GM21515 (cell line): ENCODE results near the gene FADS6.

Experiments
- ATAC-seq: cut with Tn5 transposase; IDR thresholded peaks from one replicate; pipeline ENCODE4 v1.9.1; 2021; ENCODE audit not compliant: unreplicated experiment

FADS6 gene

DNA sequence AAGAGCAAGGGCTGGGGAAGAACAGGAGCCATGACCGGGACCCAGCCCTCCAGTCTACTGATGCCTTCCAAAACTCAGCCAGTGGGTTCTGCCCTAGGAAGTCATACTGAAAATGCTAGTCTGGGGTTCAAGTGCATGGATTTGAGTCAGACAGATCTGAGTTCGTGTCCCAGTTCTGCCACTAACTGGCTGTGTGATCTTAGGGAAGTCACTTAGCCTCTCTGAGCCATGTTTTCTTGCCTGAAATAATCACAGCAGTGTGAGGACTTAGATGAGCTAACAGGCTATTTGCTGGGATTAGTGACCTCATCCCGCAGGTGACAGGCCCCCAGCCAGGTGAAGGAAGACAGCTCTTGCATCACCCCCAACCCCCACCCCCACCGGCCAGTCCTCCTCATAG, 38.1 kb downstream of the FADS6 start:
- no peak for ATAC-seq

DNA sequence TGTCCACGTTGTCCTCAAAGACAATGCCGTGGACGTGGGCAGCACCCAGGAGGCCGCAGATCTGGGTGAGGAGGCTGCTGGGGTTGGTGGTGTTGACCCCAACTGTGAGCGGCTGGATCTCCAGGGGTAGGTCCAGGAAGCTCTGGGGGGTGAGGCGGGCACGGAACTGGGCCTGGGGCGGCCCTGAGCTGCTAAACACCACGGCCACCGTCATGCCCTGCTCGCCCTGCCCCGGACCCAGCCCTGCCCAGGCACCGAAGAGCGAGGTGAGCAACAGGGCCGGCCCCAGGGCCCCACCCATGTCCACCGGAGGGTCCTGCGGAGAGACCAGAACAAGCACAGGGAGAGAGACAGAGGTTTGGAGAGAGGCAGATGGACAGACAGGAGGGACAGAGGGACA, 38.6 kb downstream of the FADS6 start:
- no peak for ATAC-seq

DNA sequence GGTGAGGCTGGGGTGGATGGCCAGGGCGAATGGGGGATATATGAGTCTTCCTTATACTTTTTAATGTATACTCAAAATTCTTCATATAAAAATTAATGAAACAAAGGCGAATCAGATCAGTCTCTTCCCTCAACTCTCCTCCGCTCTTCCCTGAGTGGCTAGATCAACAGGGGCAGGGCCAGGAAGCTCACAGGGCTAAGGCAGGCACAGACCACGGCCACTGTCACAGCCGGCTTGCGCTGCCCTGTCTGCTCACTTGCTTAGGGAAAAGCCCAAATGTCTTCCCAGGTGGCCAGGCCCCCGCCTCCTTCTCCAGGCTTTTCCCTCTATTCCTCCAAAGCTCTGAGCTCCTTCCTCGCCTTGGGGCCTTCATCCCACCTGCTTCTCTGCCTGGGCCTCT, 39.8 kb downstream of the FADS6 start:
- ATAC-seq: no peak

DNA sequence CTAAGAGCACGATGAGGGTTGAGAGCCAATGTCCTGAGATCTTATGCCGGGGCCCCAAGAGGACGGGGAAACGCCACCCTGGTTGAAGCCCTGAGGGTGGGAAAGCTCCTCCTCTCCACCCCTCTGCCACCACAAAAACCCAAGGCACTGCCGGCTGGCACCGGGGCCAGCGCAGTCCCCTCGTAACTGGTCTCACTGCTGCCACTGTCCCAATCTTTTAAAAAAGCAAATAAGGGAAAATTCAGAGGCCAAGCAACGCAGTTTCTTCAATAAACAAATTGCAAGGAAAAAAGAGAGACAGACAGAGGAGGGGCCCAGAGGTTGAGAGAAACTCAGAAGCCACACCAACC, 40.4 kb downstream of the FADS6 start:
- ATAC-seq: no peak

DNA sequence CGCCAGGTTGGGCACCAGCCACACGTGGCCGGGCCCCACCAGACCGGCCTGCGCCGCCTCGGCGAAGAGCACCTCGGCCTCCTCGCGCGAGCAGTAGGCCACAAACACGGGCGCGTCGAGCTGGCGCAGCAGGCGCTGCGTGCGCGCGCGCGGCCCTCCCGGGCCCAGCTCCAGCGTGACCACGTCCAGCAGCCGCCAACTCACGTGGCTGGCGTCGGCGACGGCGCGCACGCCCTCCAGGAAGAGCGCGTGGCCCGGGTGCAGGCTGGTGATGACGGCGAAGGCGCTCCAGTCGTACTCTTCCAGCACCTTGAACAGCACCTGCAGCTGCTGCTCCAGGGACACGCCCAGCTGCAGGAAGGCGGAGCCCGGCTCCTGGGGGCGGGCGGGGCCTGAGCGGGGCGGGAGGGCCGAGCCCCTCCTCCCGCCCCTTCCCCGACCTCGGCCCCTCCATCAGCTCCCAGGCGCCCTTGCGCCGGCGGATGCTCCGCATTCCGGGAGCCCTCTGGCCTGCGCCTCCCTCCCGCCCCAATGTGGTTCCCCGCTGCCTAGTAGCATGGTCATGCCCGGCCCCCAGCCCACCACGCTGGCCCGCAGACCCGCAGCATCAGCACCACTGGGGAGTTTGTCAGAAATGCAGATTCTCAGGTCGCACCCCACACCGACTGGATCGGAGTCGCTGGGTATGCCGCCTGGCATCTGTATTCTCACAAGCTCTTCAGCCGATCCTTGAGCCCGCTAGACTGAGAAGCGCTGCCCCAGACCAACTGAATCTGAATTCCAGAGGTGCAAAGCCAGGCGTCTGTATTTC, 41.0 kb downstream of the FADS6 start:
- ATAC-seq: no peak

DNA sequence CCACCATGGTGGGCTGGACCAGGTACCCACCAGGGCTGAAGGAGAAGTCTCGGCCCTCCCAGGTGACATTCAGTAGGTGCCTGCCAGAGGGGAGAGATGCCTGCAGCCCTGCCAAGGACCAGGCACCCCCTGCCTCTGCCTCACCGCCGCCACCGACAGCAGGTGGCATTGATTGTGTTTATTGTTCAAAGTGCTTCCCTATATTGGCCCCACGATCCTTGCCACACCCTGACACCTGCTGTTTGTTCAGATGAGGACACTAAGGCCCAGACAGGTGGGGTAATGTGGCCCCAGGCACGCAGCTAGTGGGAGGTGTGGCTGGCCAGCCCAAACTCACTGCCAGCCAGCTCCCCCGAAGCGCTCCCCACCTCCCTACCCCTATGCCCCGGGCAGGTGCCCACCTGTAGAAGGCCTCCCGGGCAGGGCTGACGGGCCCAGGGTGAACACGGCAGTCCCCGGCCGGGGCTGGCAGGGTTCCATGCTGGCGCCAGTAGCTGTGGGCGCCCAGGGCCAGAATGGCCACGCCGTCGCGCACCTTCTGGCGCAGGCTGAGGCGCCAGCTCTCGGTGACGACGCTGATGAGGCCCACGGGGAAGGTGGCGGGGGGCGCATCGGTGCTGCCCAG, 41.7 kb downstream of the FADS6 start:
- ATAC-seq: no peak

DNA sequence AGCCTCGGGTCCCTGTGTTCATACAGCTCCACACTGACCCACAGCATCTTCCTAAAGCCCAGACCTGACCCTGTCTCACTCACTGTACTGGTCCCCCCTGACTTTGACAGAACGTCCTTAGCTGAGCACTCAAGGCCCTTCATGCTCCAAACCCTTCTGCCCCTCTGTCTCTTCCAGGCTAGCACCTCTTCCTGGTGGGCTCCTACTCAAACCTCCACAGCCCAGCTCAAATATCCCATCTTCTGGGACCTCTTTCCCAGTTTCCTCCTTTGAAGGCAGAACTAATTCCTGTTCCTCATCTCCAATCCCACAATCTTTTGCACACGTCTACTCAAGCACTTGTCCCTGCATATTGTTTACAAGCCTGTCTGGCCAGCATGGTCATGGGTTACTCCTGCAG, 42.5 kb downstream of the FADS6 start:
- no peak for ATAC-seq

DNA sequence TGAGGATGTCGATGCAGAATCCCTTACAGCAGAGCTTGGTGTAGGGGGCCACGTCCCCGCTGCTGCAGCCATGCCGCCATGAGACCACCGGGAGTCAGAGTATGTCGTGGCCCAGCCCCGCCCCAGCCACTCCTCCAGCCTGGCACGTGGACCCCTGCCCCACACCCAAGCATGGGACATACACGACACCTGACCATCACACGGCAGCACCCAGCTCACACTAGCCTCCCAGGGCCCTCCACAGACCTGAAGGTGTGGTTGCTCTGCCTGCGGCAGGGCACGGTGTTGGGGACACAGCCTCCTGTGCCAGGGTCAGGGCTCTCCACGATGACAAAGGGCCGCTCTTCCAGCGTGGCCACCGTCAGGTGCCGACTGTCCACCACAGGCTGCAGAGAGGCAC, 43.1 kb downstream of the FADS6 start:
- ATAC-seq: no peak

DNA sequence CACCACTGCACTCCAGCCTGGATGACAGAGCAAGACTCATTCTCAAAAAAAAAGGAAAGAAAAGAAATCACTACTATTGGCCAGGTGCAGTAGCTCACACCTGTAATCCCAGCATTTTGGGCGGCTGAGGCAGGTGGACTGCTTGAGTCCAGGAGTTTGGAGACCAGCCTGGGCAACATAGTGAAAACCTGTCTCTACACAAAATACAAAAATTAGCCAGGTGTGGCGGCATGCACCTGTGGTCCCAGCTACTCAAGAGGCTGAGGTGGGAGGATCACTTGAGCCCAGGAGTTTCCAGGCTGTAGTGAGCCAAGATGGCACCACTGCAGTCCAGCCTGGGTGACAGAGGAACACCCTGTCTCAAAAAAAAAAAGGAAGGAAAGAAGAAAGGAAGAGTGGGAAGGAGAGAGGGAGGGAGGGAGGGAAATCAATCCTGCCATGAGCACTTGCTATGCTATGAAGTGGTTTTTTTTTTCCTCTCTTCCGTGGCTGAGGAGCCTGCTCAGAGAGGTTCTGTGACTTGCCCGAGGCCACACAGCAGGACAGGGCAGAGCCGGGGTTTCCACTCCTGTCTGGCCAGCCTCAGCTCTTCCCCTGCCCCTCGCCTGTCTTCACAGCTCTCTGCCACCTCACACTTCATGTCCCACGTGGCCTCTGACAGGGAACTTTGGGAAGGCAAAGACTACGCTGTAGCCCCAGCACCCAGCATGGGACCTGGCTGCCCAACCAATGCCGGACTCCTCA, 44.6 kb downstream of the FADS6 start:
- no peak for ATAC-seq

DNA sequence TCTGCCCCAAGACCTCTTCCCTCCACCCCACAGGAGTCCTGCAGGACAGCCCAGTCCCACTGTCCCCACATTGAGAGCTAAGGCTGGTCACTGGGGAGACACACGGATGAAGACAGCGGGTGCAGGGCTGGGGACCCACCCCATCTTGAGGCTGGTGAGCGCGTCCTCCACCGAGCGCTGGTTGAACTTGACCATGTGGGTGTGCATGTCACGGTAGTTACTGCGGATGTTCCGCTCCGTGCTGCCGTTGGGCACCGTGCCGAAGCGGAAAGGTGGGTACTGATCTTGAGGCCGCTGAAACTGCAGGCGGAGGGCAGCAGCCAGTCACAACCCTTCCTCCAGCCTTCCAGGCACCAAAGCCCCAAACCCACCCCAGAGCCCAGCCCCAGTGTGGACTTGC, 46.8 kb downstream of the FADS6 start:
- no peak for ATAC-seq

DNA sequence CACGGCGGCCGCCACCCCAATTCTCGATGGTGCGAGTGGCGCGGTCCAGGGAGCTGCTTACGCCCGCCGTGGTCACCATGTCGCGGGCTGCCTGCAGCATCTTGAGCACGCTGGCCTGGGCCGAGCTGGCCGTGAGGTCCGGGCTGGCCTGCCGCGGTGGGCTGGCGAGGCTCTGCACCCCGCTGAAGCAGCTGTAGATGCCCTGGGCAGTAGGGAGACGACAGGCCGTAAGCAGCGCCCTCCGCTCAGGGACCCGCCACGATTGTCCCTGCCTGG, 50.1 kb downstream of the FADS6 start:
- no peak for ATAC-seq

DNA sequence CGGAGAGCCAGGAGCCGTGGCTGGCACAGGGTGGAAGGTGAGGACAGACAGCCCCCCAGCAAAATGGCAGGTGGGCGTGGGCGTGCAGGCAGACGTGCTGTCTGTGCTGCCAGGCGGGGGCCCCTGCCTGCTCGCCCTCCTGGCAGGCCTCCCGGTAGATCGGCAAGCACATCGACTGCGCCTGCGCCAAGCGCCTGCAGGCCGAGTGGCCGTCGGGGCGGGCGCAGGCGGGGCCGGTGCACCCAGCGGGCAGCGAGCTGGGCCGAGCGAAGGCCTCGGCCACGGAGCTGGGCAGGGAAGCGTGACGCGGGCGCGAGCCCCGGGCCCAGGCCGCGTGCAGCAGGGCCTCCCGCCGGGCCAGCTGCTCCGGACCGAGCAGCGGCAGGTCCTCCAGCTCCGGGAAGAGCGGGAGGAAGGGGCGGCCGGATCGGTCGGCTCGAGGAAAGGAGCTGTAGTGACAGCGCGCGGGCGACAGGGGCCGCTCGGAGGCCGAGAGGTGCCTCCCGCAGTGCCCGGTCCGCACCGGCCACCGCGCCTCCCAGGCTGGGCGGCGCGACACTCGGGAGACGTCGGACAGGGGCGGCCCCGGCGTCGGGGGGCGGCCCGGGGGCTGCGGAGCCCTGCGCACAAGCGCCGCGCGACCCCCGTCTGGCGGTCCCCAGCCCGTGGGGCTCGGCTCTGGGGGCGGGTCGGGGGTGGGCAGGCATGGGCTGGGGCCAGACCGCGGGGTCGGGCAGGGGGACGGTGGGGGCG, 50.7 kb downstream of the FADS6 start:
- no peak for ATAC-seq

DNA sequence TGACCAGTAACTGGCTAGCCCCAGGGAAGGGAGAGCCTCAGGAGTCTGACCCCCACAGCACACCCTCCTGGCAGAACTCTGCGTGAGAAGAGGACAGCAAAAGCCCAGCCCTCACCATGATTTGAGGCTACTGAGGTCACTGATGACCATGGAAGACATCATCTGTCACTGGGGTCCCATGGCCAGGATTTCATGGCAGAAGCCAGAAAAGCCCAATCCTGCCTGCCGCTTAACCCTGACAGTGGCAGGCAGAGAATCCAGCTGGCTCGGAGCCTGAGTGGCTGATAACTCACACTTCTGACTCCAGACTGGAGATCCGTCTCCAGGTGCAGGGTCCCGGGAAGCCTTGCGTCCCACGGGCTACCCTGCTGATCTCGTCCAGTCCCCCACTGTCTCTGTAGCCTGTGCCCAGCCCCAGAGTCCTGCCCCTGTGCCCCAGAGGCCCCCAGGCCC, 51.3 kb downstream of the FADS6 start:
- no peak for ATAC-seq

DNA sequence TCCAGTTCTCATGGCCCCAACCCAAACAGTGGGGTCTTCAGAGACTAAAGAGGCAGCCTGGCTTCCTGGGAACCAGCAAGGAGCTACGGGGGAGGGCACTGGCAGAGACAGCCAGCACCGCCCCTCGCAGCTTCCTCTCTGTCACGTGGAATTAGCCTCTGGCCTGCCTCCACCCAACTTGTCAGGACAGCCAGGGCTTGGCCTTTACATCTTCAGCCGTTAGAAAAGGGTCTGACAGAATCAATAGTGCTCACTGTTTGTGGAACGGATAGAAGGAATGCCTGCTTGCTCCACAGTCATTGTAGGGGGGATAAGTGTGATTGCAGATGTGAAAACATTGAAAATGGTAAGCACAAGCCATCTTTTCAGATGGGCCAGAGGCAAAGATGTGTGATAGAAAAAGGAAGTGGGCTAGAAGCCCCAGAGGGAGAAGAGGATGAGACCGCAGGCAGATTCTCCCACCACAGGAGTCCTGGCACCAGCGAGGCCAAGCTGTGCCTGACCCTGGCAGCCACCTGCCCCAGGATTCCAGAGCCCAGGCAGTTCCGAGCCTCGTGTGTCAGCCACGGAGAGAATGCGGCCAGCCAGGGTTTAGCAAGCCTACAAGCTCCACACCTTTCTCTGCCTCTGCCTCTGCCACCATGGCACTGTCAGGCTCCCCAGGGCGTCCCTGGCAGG, 52.3 kb downstream of the FADS6 start:
- no peak for ATAC-seq

DNA sequence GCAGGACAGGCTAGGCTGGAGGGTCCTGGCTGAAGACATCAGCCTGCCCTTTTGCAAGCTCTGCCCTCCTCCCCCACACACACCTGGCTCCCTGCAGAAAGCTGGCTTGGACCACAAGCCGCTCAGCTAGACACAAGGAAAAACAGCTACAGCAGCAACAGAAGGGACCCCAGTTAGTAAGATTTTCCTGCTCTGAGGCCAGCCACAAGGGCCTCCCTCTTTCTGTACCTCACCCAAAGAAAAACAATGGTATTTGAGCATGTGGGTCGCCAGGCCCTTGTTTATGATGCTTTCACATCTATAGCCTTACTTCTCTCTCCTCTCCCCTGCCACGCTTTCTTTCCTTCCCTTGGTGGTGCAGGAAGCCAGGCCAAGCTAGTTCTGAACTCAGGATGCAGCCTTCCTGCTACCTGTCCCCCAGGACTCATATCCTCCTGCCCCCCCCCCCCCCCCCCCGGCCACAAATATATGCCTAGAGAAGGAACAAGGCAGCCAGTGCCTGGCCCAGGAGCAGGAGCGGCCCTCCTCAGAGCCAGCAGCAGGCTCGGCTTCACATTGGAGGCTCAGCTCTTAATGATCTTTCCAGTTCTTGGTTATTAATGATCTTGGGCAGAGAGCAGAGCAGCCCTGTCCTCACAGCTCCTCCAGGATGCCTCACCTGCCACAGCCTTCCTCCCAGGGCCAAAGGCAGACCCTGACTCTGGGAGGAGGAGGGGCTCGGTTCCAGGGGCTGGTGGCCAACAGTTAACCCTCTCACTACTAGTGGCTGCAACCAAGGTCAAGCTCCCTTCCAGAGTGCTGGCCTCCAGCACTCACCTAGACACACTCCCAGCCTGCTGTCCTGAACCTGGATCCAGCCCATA, 53.2 kb downstream of the FADS6 start:
- no peak for ATAC-seq

DNA sequence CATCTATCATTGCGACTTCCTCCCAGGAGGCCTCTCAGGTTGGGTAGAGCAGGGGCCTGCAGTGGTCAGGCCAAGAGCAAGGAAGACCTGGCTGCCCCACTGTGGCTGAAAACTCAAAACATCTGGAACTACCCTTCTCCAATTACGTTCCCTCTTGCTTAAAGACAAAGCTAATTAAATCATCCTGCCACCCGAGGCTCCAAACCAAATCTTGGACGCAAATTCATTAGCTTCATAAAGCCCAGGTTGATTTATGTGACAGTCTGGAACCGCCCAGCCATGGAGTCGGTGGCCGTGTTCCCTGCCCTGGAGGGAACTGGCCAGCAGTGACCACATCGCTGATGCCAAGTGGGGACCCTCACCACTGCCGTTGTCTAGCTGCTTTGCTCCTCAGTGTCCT, 55.2 kb downstream of the FADS6 start:
- no peak for ATAC-seq

DNA sequence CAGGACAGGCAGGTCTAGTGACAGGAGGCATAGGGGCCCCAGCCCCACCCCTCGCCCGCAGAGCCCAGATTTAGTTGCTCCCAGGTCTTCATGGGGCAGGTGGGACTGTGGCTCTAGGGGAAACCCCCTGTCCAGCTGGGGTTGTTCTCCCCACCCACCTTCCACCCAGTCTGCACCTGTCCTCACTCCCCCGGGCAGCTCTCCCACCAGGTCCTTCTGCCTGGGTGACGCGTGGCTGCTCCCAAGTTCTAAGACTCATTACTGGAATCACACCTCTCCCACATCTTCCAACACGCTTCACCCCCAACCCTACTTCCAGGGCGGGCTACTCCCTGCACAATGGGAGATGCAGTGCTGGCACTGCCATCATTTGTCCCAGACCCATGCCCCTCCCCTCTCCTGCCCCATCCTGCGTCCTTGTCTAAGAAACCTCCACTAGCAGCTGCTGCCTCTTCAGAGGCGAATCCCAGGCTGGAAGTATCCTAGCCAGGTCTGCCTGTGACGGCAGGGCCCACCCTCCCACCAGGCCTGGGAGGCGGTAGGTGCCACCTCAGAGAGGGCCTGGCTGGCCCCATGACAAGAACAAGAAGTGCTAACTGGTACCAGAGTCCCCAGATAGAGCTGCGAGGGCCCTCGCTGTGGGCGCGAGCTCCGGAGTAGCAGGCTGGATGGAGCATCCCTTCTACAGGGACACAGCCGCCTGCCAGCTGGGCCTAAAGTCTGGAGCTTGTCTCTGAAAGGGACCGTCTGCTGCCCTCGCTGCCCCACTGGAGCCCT, 56.6 kb downstream of the FADS6 start:
- ATAC-seq: no peak

DNA sequence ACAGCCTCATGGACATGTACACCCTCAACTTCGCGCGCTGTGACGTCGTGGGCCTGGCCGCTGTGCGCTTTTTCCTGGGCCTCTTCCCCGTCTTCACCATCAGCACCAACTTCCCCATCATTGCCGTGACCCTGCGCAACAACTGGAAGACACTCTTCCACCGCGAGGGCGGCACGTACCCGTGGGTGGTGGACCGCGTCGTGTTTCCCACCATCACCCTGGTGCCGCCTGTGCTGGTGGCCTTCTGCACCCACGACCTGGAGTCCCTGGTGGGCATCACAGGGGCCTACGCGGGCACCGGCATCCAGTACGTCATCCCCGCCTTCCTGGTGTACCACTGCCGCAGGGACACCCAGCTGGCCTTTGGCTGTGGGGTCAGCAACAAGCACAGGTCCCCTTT, 57.2 kb downstream of the FADS6 start:
- no peak for ATAC-seq
